RKO (cell line): ENCODE measurements around the gene ATL3.
"Not testable (repeated sequence)": the region's sequence is repeated elsewhere in the genome, so short reads cannot be mapped to it uniquely, and the experiment has no call there.

Experiments used
- DNase-seq: peaks from one replicate; pipeline ENCODE4 v3.0.0-alpha.2; 2016; ENCODE audit warnings: low spot score

The ATL3 gene

DNA sequence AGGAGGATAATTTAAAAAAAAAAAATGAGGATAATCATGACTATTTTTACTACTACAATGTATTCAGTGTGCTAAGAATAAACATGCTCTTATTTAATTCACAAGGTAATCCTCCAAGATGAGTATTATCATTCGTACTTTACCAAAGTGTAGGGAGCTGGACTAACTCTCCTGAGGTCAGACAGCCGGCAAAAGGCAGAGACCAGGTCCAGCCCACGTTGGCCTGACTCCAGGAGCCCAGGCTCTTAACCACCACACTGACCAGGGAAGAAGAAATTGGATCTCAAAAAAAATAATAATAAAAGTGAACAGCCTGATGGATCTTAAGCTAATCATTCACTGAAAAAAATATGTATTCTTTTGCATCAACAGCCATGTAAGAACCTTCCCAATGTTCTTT lies 82.2 kb downstream of the ATL3 start:
- no peak for DNase-seq

- DNase-seq: no peak
These were observed 84.6 kb downstream of the ATL3 start for GRCh38 chr11:63586451-63587166.

GRCh38 chr11:63583357-63583677 lies 87.9 kb downstream of the ATL3 start:
- no peak for DNase-seq

- not testable (repeated sequence) for DNase-seq
These were observed 90.0 kb downstream of the ATL3 start for GRCh38 chr11:63581224-63581623.

GRCh38 chr11:63578882-63579281 lies 92.3 kb downstream of the ATL3 start:
- DNase-seq: not testable (repeated sequence)

- no peak for DNase-seq
These were observed 96.1 kb downstream of the ATL3 start for GRCh38 chr11:63574856-63575602.
